Fibroblast of the aortic adventitia (primary cell): Measurements from ENCODE around the gene TNS4. TPM values are rescaled to one million over a fixed set of nuclear protein-coding genes. Genes with fewer than 3 reads are reported as not detected.

Experiments used
- DNase-seq: peaks from one replicate; pipeline ENCODE4 v3.0.0-alpha.2; 2010; ENCODE audit warnings: low read depth
- H3K4me3 ChIP-seq: 2 replicates; pipeline ENCODE4 v1.5.1; 2011; ENCODE audit warnings: low read depth, mild to moderate bottlenecking, control low read depth, low read length, moderate library complexity
- total RNA-seq: library from RNA; depleted of rRNA; stranded (reverse); fragments of >200 nt; gene quantifications from 2 replicates; pipeline ENCODE4 v1.2.3, GENCODE V29; 2012; ENCODE audit warnings: low replicate concordance
- TF ChIP-seq, protein P1 (sequence below): IDR thresholded peaks from 2 replicates; pipeline ENCODE4 v1.5.1; 2011; ENCODE audit warnings: mild to moderate bottlenecking, low read length, control low read depth, inconsistent platforms; ENCODE audit not compliant: insufficient read depth

Gene TNS4
- total RNA-seq, 1 donor: not detected

DNA sequence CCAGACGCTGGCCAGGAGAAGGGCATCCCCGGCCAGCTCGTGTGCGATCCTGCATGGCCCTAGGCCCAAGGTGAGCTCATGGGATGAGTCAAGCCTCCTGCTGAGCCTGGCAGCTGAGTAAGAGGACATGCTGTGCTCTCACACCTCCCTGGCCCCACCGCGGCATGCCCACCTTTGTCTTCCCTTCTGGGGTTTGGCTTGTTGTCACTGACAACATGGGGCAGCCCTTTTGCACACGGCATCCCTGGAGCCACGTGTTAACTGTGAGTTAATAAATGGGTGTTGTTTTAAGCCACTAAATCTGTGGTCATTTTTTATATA lies 8.9 kb upstream of the TNS4 start:
- TF ChIP-seq, protein P1, sequence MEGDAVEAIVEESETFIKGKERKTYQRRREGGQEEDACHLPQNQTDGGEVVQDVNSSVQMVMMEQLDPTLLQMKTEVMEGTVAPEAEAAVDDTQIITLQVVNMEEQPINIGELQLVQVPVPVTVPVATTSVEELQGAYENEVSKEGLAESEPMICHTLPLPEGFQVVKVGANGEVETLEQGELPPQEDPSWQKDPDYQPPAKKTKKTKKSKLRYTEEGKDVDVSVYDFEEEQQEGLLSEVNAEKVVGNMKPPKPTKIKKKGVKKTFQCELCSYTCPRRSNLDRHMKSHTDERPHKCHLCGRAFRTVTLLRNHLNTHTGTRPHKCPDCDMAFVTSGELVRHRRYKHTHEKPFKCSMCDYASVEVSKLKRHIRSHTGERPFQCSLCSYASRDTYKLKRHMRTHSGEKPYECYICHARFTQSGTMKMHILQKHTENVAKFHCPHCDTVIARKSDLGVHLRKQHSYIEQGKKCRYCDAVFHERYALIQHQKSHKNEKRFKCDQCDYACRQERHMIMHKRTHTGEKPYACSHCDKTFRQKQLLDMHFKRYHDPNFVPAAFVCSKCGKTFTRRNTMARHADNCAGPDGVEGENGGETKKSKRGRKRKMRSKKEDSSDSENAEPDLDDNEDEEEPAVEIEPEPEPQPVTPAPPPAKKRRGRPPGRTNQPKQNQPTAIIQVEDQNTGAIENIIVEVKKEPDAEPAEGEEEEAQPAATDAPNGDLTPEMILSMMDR: no peak
- H3K4me3 ChIP-seq: no peak overlapping the region
- DNase-seq: no peak

DNA sequence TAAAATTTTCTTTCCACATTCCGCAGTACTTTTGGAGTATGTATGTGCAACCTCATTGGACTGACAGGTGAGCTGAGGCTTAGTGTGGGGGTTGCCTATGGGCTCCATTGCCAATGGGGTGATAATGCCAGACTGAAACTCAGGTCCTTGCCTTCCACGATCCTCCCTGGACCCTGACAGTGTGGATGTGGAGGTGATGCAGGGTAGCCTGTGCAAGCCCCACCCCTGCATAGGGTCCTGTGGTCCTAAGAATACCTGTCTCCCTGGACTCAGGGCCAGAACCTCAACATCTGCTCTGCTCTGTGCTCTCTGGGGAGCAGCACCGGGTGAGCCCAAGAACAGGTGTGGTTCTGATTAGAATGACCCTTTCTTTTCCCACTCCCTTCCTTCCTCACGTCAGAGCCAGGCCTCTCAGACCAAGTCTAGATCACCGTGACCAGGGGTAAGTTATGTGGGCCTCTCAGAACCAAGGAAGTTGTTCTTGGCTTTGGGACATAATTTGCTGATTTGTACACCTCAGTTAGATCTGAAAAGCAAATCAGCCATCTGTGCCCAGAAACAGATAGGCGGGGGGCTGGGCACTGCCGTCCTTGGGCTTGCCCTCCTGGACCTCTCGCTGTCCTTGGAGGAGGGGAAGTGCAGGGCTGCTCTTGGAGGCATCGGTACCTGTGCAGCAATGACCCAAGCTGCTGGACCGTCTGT lies 8.4 kb upstream of the TNS4 start:
- TF ChIP-seq, protein P1: no peak
- no peak overlapping the region for H3K4me3 ChIP-seq
- no peak for DNase-seq

DNA sequence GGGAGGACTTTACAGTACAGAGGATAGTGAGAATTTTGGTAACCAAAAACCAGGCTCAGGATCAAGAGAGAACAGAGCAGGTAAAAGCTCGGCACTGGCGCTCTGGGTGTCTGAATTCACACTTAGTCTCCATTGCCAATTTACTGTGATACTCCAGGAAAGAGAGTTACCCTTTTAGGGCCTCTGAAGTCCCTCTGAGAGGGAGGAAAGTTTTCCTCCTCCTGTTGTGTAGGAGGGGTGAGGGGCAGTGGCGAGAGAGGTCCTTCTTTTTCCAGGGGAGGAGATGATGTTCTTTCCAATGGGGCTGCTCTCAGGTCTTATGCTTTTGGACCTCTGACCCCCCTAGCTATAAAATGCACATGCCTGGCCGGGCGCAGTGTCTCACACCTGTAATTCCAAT lies 5.4 kb upstream of the TNS4 start:
- TF ChIP-seq, protein P1: no peak
- DNase-seq: no peak
- no peak overlapping the region for H3K4me3 ChIP-seq

DNA sequence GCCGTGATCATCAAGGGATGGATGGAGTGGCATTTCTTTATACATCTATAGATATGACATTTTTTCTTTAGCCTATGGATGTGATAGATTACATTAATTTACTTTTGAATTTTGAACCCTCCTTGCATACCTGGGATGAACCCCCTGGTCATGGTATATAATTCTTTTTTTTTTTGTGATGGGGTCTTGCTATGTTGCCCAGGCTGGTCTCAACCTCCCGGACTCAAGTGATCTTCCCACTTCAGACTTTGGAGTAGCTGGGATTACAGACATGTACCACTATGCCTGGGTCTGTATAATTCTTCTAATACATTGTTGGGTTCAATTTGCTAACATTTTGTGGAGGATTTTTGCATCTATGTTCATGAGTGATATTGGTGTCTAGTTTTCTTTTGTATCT lies 1.7 kb upstream of the TNS4 start:
- H3K4me3 ChIP-seq: no peak overlapping the region
- DNase-seq: no peak
- TF ChIP-seq, protein P1: no peak

DNA sequence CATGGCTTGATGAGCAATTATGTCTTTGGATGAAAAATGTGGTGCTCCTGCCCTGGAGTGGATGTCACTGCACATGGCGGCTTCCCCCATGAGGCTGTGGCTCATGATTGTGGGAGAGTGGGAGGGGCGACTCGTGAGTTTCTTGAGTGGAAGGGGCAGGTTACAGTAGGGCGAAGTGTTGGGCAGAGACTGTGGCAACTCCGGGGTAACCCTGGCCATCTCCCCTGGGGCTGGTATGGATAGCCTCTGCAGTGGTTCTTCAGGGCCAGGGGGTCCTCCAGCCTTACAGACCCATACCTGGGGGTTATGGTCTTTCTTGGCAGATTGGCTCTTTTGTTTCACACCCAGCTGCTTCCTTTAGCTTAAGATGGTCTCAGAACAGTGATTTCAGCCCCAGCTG lies 1.3 kb upstream of the TNS4 start:
- TF ChIP-seq, protein P1: no peak
- no peak overlapping the region for H3K4me3 ChIP-seq
- no peak for DNase-seq

DNA sequence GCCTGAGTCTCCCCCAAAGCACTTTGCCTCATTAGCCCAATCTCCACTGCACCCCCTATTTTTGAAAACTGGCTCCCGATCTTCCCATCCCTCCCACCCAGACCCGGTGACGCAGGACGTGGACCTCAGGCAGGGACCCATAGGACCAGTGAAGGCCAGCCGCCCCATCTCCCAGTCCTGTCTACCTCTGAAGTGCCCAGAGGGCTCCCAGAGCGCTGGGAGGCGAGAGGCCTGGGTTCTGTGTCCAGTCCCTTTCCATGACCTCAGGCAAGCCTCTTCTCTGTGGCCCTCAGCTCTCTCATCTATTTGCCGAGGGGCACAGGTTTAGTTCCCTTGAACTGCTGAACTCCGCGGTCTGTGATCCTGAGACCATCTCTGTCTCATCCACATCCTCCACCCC lies 714 bp downstream of the TNS4 start:
- TF ChIP-seq, protein P1: no peak
- no peak for DNase-seq
- no peak overlapping the region for H3K4me3 ChIP-seq

DNA sequence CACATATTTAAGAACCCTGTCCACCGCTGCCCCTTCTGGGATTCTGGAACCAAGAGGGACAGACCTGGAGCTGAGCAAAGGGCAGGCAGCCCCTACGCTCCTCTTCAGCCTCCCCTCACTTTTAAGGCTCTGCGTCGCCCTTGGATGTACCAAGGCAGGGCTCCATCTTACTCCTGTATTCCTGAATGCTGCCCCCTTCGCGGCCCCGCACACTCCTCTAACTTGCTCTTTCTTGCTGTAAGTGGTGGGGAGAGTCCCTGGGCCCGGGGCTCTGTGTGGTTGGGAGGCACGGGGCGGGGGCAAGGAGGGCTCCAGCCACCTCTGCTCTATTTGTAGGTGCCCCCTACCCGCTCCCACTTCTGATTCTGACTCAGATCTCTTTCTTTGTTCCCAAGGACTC lies 1.2 kb downstream of the TNS4 start:
- H3K4me3 ChIP-seq: no peak overlapping the region
- no peak for DNase-seq
- TF ChIP-seq, protein P1: no peak
